Psoas muscle (tissue), 8 donors: ENCODE results near the gene ZNF232. TPM values are rescaled to one million over a fixed set of nuclear protein-coding genes. Genes with fewer than 3 reads are reported as not detected.

Experiments used
- ATAC-seq, 4 donors: fragments of 200-7000 bp; cut with Tn5 transposase; one replicate each; pipeline ENCODE4 v1.9.1; 2020; ENCODE audit warnings: moderate library complexity in 3 of 4, mild to moderate bottlenecking in 2 of 4
- DNase-seq, 2 donors: peaks; one replicate each; pipeline ENCODE4 v3.0.0-alpha.2; 2020
- H3K27ac ChIP-seq: fragments of 200-600 bp; one replicate; pipeline ENCODE4 v1.8.0; 2022
- H3K27me3 ChIP-seq, 3 donors: fragments of 200-600 bp in 1 of 3; one replicate each; pipeline versions ENCODE4 v1.6.1 to v1.8.0; 2013 to 2022; ENCODE audit warnings: low read length in 2 of 3, mild to moderate bottlenecking in 2 of 3, moderate library complexity in 1 of 3; ENCODE audit not compliant: insufficient read depth in 3 of 3
- H3K36me3 ChIP-seq, 2 donors: fragments of 200-600 bp in 1 of 2; one replicate each; pipeline versions ENCODE4 v1.6.1 to v1.8.0; 2013 to 2022; ENCODE audit warnings: low read depth in 1 of 2, mild to moderate bottlenecking in 1 of 2, moderate library complexity in 1 of 2; ENCODE audit not compliant: insufficient read depth in 1 of 2
- H3K4me1 ChIP-seq: fragments of 200-600 bp; one replicate; pipeline ENCODE4 v1.8.0; 2022
- H3K4me3 ChIP-seq: fragments of 200-600 bp; one replicate; pipeline ENCODE4 v1.8.0; 2022; ENCODE audit warnings: mild to moderate bottlenecking
- H3K9me3 ChIP-seq: fragments of 200-600 bp; one replicate; pipeline ENCODE4 v1.8.0; 2022
- CTCF ChIP-seq: fragments of 200-600 bp; IDR thresholded peaks from one replicate; pipeline ENCODE4 v1.8.0; 2022; ENCODE audit warnings: antibody characterized with exemption
- WGBS, 3 donors: extraction: QIAGEN DNeasy Blood & Tissue Kit; methylation state at CpG; one replicate each; pipeline versions ENCODE4 v1.1.6 to v1.1.7; 2013; 5-methylcytosine and 5-hydroxymethylcytosine counted together
- intact Hi-C, 2 donors: fragments of 100-400 bp; cut with DNase I; formaldehyde crosslinking; loops; one replicate each; pipeline versions ENCODE4 v1.11.0 to v1.14.2; 2022
- polyA plus RNA-seq, 3 donors: library from polyadenylated mRNA; stranded (reverse); fragments of 200-250 nt; gene quantifications; one replicate each; pipeline ENCODE4 v1.2.3, GENCODE V29; 2013
- total RNA-seq, 4 donors: library from RNA; stranded (reverse); fragmentation: NEBNext Ultra II Directional in 2 of 4; extraction: Animal tissue kit (Norgen Biotek cat#: 25700) in 2 of 4; gene quantifications; one replicate each; pipeline versions ENCODE4 v1.2.1 to v1.2.4, GENCODE V29; 2021 to 2023
- donor health status: healthy with polysubstance abuse.
- donor health status: DM: no; HTN: no; CAD: no; lungs with moderate emphysema.
- donor health status: Bipolar disorder and iron deficiency.
- donor health status: healthy.
- donor health status: DM: yes; HTN: yes; CAD: no.
- donor health status: DM: no; HTN: no; CAD: no.
- donor health status: DM: no; HTN: no; CAD: no.
- donor health status: DM: yes; HTN: yes; CAD: no.

ZNF232 gene
- total and polyA plus RNA-seq, 7 donors: 5.8 to 19.3 (median 8.0) TPM

GRCh38 chr17:5120036-5120435 is 8.4 kb upstream of the ZNF232 start:
- no peak for ATAC-seq

GRCh38 chr17:5118219-5118618 is 6.5 kb upstream of the ZNF232 start:
- no peak overlapping the region for H3K4me3 ChIP-seq
- DNase-seq: no peak
- no peak for TF ChIP-seq CTCF
- intact Hi-C loops: no loop called here
- H3K4me1 ChIP-seq: peaks cover 15% of the 10 kb centered on the region
- H3K9me3 ChIP-seq: no peaks in the 10 kb centered on the region
- no peak for ATAC-seq
- peaks cover 0 to 11% of the 10 kb centered on the region in 2 donors for H3K36me3 ChIP-seq
- H3K27me3 ChIP-seq: peaks cover 3 to 25% (median 11%) of the 10 kb centered on the region in 3 donors
- H3K27ac ChIP-seq: no peak overlapping the region
- WGBS, 3 donors: 89 to 94% (median 90%) methylated on average over 6 of the region's 6 CpGs

More at GRCh38 chr17:5120036-5120435, 8.4 kb upstream of the ZNF232 start:
- DNase-seq: no peak
- Histone ChIP-seq H3K27me3 (peaks cover 0 to 18% (median 9%) of the 10 kb centered on the region in 3 donors), H3K9me3 (no peaks in the 10 kb centered on the region), H3K36me3 (no peaks in the 10 kb centered on the region), H3K27ac (peak overlapping the region; percentile 95), H3K4me3 (no peak overlapping the region), H3K4me1 (peaks cover 15% of the 10 kb centered on the region)
- intact Hi-C loops: no loop called here
- WGBS, 3 donors: 66 to 79% (median 78%) methylated on average over 7 of the region's 7 CpGs
- no peak for TF ChIP-seq CTCF

- WGBS, 3 donors: 18 to 24% (median 19%) methylated on average over 64 to 87 of the region's 87 CpGs
- DNase-seq (no peak), ATAC-seq (no peak)
Observed at GRCh38 chr17:5115673-5116651, 4.3 kb upstream of the ZNF232 start, which contains the start of gene USP6. TSS of gene USP6 (plus strand) at chr17:5116032. CDS start at chr17:5130368, 14,336 bp downstream.

GRCh38 chr17:5110816-5111215 is 862 bp downstream of the ZNF232 start:
- TF ChIP-seq CTCF: no peak
- no peak for DNase-seq
- WGBS, 3 donors: 18 to 31% (median 30%) methylated on average over 8 of the region's 8 CpGs
- peak overlapping the region; percentile 93 for H3K27ac ChIP-seq
- peaks cover 3 to 15% (median 5%) of the 10 kb centered on the region in 3 donors for H3K27me3 ChIP-seq
- intact Hi-C loops: loop anchor here in 1 of 2 donors (5.0 kb wide), 1 partner anchor 34 kb away; the partner anchor contains the start of gene ZFP3
- ATAC-seq: no peak
- H3K4me1 ChIP-seq: peaks cover 7% of the 10 kb centered on the region
- H3K9me3 ChIP-seq: no peaks in the 10 kb centered on the region
- peaks cover 0 to 51% of the 10 kb centered on the region in 2 donors for H3K36me3 ChIP-seq
- peak overlapping the region; percentile 91 for H3K4me3 ChIP-seq

More at GRCh38 chr17:5115673-5116651, 4.3 kb upstream of the ZNF232 start, which contains the start of gene USP6:
- peaks cover 3 to 25% (median 11%) of the 10 kb centered on the region in 3 donors for H3K27me3 ChIP-seq
- H3K4me3 ChIP-seq: peak within 1 kb of the TSS; percentile 27
- no peaks in the 10 kb centered on the region for H3K9me3 ChIP-seq
- H3K27ac ChIP-seq: no peak within 1 kb of the TSS
- peaks cover 17% of the 10 kb centered on the region for H3K4me1 ChIP-seq
- H3K36me3 ChIP-seq: peaks cover 0 to 11% of the 10 kb centered on the region in 2 donors
- no peak for TF ChIP-seq CTCF
- intact Hi-C loops: no loop called here
